Measurements from ENCODE around the gene MYH15. TPM values are rescaled to one million over a fixed set of nuclear protein-coding genes. Genes with fewer than 3 reads are reported as not detected.
A peak's percentile ranks its signal among the peaks of the same experiment; 100 is the strongest.

The MYH15 gene
- total RNA-seq, 1 donor from 2014 or later = 0.75 TPM

DNA sequence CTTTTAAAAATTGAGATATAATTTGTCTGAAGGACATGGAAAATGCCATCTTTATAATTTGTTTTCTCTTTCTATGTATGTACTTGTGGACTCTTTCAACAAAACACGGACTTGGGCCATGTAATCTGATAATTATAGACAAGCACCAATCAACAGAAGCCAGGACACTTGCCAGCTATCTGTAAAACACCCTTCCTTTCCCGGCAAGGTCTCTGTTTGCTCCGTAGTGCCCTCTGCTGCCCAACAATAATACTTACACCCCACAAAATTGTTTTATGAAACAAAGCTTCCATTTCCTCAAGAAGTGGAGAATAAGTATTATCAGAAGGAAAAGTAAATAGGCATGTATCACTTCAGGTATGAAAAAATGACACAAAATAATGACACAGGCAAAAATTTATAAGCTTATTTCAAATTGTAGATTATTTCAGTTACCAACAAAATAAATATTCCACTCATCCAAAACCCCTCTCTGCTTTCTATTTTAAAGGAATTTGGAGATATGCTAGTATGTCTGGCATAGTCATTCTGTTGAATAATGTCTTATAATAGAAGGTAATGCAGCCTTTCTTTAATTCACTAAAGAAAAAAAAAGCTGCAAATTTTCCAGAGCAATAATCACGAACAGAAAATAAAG is 32.8 kb downstream of the MYH15 start:
- no peak for DNase-seq (ENCODE audit: low read depth)
- TF ChIP-seq, protein P1, sequence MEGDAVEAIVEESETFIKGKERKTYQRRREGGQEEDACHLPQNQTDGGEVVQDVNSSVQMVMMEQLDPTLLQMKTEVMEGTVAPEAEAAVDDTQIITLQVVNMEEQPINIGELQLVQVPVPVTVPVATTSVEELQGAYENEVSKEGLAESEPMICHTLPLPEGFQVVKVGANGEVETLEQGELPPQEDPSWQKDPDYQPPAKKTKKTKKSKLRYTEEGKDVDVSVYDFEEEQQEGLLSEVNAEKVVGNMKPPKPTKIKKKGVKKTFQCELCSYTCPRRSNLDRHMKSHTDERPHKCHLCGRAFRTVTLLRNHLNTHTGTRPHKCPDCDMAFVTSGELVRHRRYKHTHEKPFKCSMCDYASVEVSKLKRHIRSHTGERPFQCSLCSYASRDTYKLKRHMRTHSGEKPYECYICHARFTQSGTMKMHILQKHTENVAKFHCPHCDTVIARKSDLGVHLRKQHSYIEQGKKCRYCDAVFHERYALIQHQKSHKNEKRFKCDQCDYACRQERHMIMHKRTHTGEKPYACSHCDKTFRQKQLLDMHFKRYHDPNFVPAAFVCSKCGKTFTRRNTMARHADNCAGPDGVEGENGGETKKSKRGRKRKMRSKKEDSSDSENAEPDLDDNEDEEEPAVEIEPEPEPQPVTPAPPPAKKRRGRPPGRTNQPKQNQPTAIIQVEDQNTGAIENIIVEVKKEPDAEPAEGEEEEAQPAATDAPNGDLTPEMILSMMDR (conservative IDR thresholded peaks at IDR 0.05; ENCODE audit: low read depth, low read length) = peak; percentile 78

DNA sequence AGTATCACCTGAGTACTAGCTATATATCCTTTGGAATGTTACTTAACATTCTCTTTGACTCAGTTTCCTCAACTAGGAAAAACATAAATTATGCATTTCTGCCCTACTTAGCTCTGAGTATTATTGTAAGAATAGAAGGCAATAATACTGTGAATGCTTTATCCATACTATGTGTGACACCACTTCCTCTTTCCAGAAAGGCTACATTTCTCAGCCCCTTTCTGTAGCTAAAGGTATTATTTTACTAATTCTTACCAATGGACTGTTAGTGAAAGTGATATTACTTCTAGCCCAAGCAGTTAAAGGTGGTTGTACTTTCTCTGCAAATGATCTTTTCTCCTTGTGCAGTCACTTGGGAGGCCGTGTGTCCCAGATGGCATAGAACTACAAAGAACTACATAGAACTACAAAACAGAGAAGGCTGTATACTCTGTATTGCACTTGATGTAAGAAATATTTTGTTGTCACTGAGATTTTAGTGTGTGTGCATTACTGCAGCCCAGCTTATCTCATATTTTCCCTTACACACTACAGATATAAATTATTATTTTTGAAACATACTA is 35.1 kb downstream of the MYH15 start:
- DNase-seq (ENCODE audit: low read depth) = no peak
- TF ChIP-seq, protein P1 (conservative IDR thresholded peaks at IDR 0.05; ENCODE audit: low read depth, low read length) = no peak
- no peak overlapping the region for H3K4me3 ChIP-seq (ENCODE audit: low read depth, low read length)

More for the DNA sequence above, 32.8 kb downstream of the MYH15 start:
- H3K4me3 ChIP-seq (ENCODE audit: low read depth, low read length) = no peak overlapping the region

DNA sequence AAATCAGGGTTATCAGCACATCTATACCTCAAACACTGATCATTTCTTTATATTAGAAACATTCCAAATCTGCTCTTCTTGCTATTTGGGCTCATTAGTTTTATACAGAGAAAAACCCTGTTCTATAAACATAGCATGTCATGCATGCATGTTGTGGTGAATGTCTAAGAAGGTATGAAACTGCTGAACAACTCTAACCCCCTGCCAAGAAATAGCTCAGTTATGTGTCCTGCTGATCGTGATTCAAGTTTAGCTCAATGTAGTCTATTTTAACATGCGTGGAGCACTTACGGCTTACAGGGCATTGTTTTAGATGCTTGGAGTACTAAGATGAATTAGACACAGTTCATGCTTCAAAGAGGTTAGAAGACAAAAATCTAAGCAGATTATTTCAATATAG is 35.8 kb downstream of the MYH15 start:
- H3K4me3 ChIP-seq (ENCODE audit: low read depth, low read length) = no peak overlapping the region
- DNase-seq (ENCODE audit: low read depth) = no peak
- TF ChIP-seq, protein P1 (conservative IDR thresholded peaks at IDR 0.05; ENCODE audit: low read depth, low read length) = no peak

DNA sequence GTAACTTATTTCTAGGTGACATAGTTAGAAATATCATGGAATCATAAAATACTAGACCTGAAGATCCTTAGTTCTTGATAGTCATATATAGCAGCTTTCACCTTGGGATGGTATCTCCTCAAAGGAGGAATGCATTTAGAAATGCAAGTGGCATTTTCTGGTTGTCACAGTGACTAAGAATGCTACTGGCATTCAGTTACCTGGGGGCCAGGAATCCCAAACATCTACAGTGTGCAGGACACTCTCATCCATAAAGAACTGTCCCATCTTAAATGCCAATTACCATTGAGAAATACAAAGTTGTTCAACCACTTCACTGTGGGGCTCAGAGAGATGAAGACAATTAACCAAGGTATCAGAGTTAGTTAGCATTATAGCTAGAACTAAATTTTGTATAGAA is 36.7 kb downstream of the MYH15 start:
- H3K4me3 ChIP-seq (ENCODE audit: low read depth, low read length) = no peak overlapping the region
- DNase-seq (ENCODE audit: low read depth) = no peak
- TF ChIP-seq, protein P1 (conservative IDR thresholded peaks at IDR 0.05; ENCODE audit: low read depth, low read length) = no peak

DNA sequence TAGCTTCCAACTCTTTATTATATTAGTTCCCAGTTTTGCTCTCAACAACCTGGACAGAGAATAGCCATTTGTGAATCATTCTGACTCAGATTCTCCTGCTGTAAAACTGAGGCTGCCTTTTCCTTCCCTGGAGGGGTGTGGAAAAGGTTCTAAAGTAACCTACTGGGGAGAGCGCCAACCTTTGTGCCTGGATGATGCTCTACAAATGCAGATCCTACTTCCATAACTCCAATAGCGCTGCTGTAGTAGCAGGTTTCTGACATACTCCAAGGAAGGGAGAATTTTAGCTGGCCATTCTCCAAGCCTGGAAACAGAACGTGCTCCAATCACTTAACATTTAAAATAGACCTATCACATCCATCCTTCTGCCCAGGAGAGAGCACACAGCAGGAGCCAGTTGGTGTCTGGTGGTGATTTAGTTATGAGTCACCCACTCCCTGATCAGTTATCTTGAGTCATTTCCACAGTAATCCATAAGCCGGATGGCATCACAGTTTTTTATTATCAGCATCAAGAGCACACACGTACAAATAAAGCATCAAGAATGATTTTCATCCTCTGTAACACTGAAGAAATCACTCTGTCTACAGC is 38.3 kb downstream of the MYH15 start:
- DNase-seq (ENCODE audit: low read depth) = no peak
- H3K4me3 ChIP-seq (ENCODE audit: low read depth, low read length) = no peak overlapping the region
- TF ChIP-seq, protein P1 (conservative IDR thresholded peaks at IDR 0.05; ENCODE audit: low read depth, low read length) = no peak

DNA sequence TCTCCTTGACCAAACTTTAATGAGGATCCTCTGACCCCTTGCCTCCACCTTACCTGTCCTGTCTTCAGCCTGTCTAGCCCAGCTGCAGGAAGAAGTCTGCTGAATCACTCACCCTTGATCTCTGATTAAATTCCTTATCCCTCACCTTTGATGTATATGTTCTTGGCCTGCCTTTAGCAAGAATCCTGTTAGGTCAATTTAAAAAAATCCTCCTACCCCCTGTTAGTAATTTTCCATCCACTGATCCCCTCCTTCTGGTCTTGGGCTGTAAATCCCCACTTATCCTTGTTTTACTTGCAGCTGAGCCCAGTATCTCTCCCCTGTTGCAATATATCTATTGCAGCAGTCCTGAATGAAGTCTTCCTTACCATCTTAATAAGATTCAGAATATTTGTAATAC is 39.0 kb downstream of the MYH15 start:
- no peak overlapping the region for H3K4me3 ChIP-seq (ENCODE audit: low read depth, low read length)
- DNase-seq (ENCODE audit: low read depth) = no peak
- TF ChIP-seq, protein P1 (conservative IDR thresholded peaks at IDR 0.05; ENCODE audit: low read depth, low read length) = no peak
